ENCODE measurements around the gene DLL1.

GRCh38 chr6:170243791-170244291 is 47.0 kb downstream of the DLL1 start:
- no peak for TF ChIP-seq CTCF (IDR thresholded peaks at IDR 0.05)
- TF ChIP-seq POLR2A (IDR thresholded peaks at IDR 0.05), result no peak
